Measurements from ENCODE around the gene ZKSCAN4.

GRCh38 chr6:28274888-28275287 lies 22.8 kb upstream of the ZKSCAN4 start:
- TF ChIP-seq POLR2A (IDR thresholded peaks at IDR 0.05; ENCODE audit: low read length) (no peak), CTCF (IDR thresholded peaks at IDR 0.05) (no peak), JUNB (IDR thresholded peaks at IDR 0.05) (no peak), MAX (IDR thresholded peaks at IDR 0.05) (no peak), EP300 (IDR thresholded peaks at IDR 0.05) (no peak), CBX8 (IDR thresholded peaks at IDR 0.05) (no peak), E2F6 (IDR thresholded peaks at IDR 0.05; ENCODE audit: borderline replicate concordance, low read depth) (no peak)
